Mesothelial cell of epicardium (in vitro differentiated cells): Measurements from ENCODE around the gene KLHL29. TPM values are rescaled to one million over a fixed set of nuclear protein-coding genes. Genes with fewer than 3 reads are reported as not detected.

Experiments
- DNase-seq, 2 experiments: peaks; one replicate each; pipeline ENCODE4 v3.0.0; 2021; ENCODE audit warnings: low spot score in 2 of 2; ENCODE audit not compliant: unreplicated experiment in 2 of 2
- H3K27ac Mint-ChIP-seq: 2 replicates; pipeline ENCODE4 v1.8.0; 2021; ENCODE audit warnings: mixed read lengths
- H3K27me3 Mint-ChIP-seq: 2 replicates; pipeline ENCODE4 v1.8.0; 2021; ENCODE audit warnings: low read depth, mixed read lengths
- H3K36me3 Mint-ChIP-seq: 2 replicates; pipeline ENCODE4 v1.8.0; 2021; ENCODE audit warnings: mixed read lengths
- H3K4me1 Mint-ChIP-seq: 2 replicates; pipeline ENCODE4 v1.8.0; 2021; ENCODE audit warnings: mixed read lengths
- H3K4me3 Mint-ChIP-seq: 2 replicates; pipeline ENCODE4 v1.8.0; 2021; ENCODE audit warnings: mild to moderate bottlenecking, moderate library complexity, mixed read lengths
- H3K9me3 Mint-ChIP-seq: 2 replicates; pipeline ENCODE4 v1.8.0; 2021; ENCODE audit warnings: mixed read lengths
- total RNA-seq: library from RNA; stranded (reverse); gene quantifications from 3 replicates; pipeline ENCODE4 v1.2.1, GENCODE V29; 2021
- TF ChIP-seq, protein P1 (sequence below): fragments of 200-600 bp; sonication (generic); IDR thresholded peaks from one replicate; pipeline ENCODE4 v1.5.0; 2021; ENCODE audit warnings: antibody characterized with exemption; ENCODE audit not compliant: unreplicated experiment

KLHL29 gene
- total RNA-seq, 1 donor from 2014 or later = 28.3 TPM

DNA sequence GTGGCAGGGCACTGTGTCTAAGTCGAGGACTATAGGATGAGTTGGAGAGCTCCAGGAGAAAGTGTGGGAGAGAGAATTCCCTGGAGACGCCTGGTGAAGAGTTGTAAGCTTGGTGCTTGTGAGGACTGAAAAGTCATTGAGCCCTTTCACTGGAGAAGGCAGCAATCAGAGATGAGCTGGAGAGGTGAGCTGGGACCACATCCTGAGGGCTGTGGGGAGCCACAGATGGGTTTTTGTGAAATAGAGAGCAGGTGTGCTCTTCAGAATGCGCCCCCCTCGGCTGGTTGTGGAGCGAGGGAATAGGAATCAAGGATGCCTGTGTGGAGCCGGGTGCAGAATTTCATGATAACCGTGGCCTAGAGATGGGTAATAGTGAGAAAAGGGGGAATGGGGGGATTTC is 224.3 kb downstream of the KLHL29 start:
- no peak overlapping the region for H3K27ac Mint-ChIP-seq
- no peak for DNase-seq
- H3K9me3 Mint-ChIP-seq = peaks cover 38% of the 10 kb centered on the region
- H3K4me1 Mint-ChIP-seq = peaks cover 4% of the 10 kb centered on the region
- H3K4me3 Mint-ChIP-seq = no peak overlapping the region
- TF ChIP-seq, protein P1, sequence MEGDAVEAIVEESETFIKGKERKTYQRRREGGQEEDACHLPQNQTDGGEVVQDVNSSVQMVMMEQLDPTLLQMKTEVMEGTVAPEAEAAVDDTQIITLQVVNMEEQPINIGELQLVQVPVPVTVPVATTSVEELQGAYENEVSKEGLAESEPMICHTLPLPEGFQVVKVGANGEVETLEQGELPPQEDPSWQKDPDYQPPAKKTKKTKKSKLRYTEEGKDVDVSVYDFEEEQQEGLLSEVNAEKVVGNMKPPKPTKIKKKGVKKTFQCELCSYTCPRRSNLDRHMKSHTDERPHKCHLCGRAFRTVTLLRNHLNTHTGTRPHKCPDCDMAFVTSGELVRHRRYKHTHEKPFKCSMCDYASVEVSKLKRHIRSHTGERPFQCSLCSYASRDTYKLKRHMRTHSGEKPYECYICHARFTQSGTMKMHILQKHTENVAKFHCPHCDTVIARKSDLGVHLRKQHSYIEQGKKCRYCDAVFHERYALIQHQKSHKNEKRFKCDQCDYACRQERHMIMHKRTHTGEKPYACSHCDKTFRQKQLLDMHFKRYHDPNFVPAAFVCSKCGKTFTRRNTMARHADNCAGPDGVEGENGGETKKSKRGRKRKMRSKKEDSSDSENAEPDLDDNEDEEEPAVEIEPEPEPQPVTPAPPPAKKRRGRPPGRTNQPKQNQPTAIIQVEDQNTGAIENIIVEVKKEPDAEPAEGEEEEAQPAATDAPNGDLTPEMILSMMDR = no peak
- H3K36me3 Mint-ChIP-seq = peaks cover 25% of the 10 kb centered on the region
- H3K27me3 Mint-ChIP-seq = no peaks in the 10 kb centered on the region

DNA sequence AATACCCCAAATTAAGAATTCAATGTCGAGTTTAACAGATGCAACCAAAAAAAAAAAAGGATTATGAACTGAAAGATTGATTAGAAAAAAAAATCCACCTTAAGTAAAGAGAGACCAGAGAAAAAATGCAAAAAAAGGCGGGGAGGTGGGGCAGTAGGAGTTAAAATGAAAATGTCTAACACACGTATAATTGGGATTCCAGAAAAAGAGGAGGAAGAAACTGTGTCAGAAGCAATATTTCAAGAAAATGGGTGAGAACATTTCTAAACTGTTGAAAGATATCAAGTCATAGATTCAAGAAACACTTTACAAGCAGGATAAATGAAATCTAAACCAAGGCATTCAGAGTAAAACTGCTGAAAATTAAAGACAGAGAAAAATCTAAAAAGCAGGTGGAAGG is 226.9 kb downstream of the KLHL29 start:
- H3K4me3 Mint-ChIP-seq = no peak overlapping the region
- H3K4me1 Mint-ChIP-seq = peaks cover 4% of the 10 kb centered on the region
- TF ChIP-seq, protein P1 = no peak
- H3K36me3 Mint-ChIP-seq = peaks cover 25% of the 10 kb centered on the region
- no peaks in the 10 kb centered on the region for H3K27me3 Mint-ChIP-seq
- H3K27ac Mint-ChIP-seq = no peak overlapping the region
- no peak for DNase-seq
- peaks cover 34% of the 10 kb centered on the region for H3K9me3 Mint-ChIP-seq

DNA sequence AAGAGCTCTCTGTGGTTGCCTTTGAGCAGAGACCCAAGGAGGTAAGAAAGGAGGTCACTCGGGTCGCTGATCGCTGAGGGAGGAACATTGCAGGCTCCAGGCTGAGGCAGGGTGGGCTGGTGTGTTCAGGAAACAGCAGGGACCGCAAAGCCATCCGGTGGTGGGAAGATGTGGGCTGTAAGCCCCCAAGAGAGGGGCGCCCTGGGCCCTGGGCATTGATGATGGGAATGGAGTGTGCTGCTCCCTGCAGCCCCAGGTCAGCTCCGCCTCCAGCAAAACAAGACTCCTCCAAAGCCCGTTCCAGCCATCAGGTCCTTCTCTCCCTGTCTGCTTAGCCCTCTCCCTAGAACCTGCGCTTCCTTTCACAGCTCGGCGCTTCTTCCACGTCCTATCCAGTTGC is 229.7 kb downstream of the KLHL29 start:
- TF ChIP-seq, protein P1 = no peak
- no peak overlapping the region for H3K4me3 Mint-ChIP-seq
- H3K27ac Mint-ChIP-seq = no peak overlapping the region
- peaks cover 21% of the 10 kb centered on the region for H3K36me3 Mint-ChIP-seq
- H3K4me1 Mint-ChIP-seq = peaks cover 22% of the 10 kb centered on the region
- H3K9me3 Mint-ChIP-seq = peaks cover 27% of the 10 kb centered on the region
- DNase-seq = no peak
- H3K27me3 Mint-ChIP-seq = no peaks in the 10 kb centered on the region

DNA sequence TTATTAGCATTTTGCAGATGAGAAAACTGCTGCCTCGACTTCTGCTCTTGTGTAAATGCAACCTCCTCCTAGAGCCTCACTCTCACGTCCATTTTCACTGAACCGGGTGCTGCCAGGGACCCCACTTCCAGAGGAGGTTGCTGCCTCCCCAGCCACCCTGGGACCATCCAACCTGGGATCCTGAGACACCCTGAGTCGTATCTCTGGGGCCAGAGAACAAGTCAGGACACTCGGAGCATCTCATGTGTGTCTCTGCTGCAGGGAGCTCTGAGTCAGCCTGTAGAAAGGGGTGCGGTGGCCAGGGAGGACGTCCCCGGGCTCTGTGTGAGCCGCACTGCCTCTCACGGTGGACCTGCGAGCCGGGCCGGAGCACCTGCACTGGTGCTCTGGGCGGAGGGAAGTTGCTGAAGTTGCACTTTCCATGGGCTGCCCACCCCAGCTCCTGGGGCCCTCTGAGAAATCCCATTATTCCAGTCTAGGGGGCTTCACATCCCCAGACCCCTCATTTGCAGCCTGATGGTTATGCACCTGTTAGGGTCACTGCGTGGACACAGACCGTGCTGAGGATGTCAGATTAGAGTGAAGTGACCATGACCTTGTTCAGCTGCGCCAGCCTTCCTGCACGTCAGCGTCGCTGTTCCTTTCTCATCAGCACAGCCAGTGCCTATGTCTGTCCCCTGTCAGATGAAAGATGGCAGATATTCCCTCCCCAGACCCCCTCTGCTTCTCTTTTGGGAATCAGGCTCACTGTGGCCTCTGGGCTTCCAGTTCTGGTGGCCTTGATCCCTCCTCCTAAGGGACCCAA is 230.4 kb downstream of the KLHL29 start:
- TF ChIP-seq, protein P1 = no peak
- peaks cover 24% of the 10 kb centered on the region for H3K4me1 Mint-ChIP-seq
- no peaks in the 10 kb centered on the region for H3K27me3 Mint-ChIP-seq
- no peak overlapping the region for H3K27ac Mint-ChIP-seq
- peaks cover 24% of the 10 kb centered on the region for H3K9me3 Mint-ChIP-seq
- peaks cover 21% of the 10 kb centered on the region for H3K36me3 Mint-ChIP-seq
- no peak overlapping the region for H3K4me3 Mint-ChIP-seq
- no peak for DNase-seq

DNA sequence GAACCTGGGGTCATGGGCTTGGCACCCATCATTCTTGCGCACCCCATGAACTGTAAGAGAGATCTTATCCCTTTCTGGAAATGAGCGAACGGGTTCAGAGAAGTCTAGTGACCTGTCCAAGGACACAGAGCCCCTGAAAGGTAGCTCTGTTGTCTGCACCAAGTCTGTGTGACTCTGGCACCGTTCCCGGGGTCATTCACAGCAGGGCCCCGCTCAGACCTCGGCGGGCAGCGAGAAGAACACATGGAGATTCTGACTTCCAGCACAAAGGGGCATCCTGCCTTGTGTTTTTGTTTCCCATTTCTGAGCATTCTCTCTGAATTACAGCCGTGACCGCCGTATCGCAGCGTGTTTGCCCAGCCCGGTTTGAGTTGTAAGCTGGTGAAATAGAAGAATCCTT is 231.7 kb downstream of the KLHL29 start:
- peaks cover 34% of the 10 kb centered on the region for H3K4me1 Mint-ChIP-seq
- TF ChIP-seq, protein P1 = no peak
- H3K36me3 Mint-ChIP-seq = peaks cover 10% of the 10 kb centered on the region
- DNase-seq = no peak
- H3K9me3 Mint-ChIP-seq = peaks cover 13% of the 10 kb centered on the region
- H3K4me3 Mint-ChIP-seq = no peak overlapping the region
- no peak overlapping the region for H3K27ac Mint-ChIP-seq
- H3K27me3 Mint-ChIP-seq = no peaks in the 10 kb centered on the region
